OCI-M1 (cell line): ENCODE data around the gene DNAH5.
A peak's percentile ranks its signal among the peaks of the same experiment; 100 is the strongest.
"Not testable (repeated sequence)": the region's sequence is repeated elsewhere in the genome, so short reads cannot be mapped to it uniquely, and the experiment has no call there.

ENCODE experiments used
- DNase-seq: peaks from one replicate; lab custom pipeline; 2025; lab: John Stamatoyannopoulos, UW

DNAH5 gene

DNA sequence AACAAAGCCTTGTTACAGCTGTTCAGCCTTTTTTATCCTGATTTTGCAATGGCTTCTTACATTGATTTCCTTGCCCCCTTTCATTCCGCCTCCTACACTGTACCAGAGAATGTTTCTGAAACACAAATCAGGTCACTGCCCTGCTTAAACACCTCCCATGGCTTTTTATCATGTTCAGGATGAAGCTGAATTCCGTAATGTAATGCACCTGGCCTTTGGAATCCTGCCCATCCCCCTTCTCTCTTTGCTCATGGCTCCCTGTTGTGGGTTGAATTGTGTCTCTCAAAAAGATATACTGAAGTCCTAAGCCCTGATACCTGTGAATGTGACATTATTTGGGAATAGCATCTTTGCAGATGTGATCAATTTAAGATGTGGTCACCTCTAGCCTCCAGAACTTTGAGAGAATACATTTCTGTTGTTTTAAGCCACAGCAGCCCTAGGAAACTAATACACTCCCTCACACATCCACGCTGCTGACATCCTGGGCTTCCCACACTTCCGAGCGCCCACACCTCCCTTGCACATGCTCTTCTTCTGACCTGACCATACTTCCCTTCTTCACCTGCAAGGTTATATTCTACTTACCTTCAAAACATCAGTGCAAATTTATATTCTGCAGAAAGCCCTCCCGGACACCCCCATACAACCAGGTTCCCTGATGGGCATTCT lies 101.2 kb downstream of the DNAH5 start:
- no peak for DNase-seq

DNA sequence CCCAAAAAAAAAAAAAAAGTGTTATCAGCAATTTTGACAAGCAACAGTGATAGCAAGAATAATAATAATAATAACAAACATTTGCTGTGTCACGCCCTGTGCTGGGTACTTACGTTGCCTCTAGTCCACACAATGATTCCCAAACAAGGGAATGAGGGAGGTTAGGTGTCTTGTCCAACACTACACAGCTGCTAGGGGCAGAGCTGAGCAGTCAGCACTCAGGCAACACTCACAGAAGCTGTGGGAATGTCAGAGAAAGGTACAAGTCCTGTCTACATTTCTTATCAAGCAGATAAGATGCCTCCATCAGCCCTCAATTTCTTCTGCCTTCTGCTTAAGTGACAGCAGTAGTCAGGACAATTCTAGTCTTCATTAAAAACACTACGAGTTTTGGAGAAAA lies 111.0 kb downstream of the DNAH5 start:
- DNase-seq = no peak

DNA sequence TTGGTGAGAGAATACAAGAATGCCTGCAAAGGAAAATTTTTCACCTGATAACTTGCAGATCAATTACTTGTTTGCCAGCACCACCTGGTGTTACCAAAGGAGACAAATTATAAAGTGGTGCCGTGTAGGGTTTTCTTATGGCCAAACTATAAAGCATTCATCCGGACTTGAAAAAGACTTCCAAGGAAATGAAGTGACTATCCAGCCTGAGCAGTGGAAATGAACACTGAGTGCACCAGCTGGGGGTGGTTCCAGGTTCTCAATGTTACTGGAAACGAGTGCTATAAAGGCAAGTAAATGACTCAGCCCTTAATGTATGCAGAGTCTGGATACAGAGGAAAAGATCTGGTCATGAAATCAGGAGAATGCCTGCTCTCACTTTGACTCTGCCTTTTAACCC lies 113.1 kb downstream of the DNAH5 start:
- DNase-seq = no peak

DNA sequence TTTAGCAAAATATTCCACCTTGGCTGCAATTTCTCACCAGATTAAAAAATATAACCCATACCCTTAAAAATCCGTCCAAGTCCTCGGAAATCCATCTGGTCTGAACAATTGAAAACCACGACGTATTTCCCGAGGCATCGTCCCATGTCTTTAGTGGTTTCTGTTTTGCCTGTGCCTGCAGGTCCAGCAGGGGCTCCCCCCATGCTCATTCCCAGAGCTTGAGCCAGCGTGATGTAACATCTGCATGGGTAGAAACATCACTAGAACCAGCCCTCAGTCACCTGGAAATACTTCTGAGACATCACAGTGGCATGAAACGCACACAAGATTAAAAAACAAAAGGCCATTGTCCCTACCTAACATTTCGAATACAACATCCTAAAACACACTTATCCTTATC lies 114.0 kb downstream of the DNAH5 start:
- DNase-seq = no peak

DNA sequence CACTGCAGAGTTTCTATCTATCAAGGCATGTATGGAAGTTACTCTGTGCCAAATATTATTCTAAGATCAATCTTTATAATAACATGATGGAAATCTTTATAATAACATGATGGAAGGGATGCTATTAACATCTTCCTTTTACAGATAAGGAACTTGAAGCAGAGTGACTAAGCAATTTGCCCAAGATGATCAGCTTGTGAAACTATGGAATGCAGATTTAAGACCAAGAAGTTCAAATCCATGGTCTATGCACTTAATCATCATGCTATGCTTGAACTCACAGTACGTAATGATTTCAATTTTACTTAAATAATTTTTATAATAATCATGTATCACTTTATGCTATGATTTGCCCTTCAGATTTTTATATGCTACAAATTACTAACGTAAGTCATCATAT lies 123.1 kb downstream of the DNAH5 start:
- no peak for DNase-seq

DNA sequence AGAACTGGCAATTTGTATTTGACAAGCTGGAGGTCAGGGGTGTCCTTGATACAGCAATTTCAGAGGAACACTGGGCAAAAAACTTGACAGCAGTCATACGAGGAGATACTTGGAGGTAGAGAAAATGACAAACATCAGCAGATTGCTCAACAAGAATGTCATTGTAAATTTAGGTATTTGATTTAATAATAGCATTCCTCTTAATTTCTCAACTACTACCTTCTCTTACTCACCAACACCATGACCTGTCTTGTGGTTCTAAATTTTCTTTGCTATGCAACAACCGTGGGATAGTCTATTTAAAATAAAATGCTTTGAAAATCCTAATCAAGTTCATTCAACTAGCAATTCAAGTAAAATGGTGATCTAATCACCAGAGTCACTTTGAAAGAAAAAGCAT lies 128.4 kb downstream of the DNAH5 start:
- no peak for DNase-seq

DNA sequence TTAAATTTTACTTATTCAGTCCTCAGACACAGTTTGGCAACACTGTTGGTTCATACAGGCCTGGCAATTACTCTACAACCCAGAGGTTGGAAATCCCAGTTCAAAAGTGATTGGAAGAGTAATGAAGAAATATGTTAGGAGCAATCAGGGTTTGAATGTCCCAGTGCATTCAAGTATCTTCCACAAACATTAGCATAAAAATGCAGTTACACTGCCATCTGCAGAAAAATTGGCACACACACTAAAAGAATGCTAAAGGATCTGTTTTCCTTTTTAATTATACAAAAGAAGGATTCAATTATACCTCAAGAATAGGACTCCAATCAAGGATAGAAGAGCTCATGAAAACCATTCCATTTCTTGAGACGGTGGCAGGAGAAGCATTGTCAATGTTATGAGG lies 130.2 kb downstream of the DNAH5 start:
- DNase-seq = peak; percentile 3

DNA sequence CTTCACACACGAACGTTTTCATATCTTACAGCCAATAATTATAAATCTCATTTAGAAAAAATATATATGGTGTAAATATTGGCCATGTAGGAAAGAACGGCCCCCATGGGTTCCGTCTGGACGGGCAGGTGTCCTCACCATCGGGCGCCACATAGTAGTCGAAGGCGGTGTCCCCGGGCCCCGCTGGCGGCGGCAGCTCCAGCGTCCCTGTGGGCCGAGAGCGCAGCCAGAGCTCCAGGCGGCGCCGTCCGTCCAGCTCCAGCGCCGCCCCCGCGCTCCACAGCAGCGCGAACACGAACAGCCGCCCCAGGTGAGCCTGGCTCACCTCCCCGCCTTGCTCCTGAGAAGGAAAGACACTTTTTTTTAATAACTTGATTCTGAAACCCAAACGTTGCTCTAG lies 134.6 kb downstream of the DNAH5 start:
- DNase-seq = no peak

DNA sequence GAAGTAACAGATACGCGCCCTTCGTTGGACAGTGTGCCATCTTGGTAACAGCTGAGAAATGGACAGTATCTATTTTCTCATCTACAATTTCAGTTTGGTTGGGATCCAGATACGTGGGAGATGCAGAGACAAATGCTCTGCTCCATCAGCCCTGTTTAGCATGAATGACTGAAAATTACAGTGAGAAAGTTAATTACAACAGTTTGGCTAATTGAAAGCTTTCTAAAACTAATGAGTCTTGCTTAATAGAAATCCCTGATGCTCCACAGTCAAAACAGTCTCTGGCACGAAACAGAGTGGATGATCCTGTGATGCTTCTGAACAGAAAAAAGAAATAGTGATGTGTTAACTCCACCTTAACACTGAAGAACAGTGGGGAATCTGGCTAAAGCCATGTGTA lies 140.2 kb downstream of the DNAH5 start:
- DNase-seq = no peak

DNA sequence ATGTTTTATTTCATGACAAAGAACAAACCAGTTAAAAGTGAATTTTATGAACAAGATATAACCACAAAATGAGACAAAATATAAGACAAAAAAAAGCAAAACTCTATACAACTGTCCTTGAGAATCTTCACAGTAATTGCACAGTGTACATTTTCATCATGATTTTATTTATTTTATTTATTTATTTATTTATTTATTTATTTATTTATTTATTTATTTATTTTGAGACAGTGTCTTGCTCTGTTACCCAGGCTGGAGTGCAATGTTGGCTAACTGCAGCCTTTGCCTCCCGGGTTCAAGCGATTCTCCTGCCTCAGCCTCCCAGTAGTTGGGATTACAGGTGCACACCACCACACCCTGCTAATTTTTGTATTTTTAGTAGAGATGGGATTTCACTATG lies 145.9 kb downstream of the DNAH5 start:
- not testable (repeated sequence) for DNase-seq

DNA sequence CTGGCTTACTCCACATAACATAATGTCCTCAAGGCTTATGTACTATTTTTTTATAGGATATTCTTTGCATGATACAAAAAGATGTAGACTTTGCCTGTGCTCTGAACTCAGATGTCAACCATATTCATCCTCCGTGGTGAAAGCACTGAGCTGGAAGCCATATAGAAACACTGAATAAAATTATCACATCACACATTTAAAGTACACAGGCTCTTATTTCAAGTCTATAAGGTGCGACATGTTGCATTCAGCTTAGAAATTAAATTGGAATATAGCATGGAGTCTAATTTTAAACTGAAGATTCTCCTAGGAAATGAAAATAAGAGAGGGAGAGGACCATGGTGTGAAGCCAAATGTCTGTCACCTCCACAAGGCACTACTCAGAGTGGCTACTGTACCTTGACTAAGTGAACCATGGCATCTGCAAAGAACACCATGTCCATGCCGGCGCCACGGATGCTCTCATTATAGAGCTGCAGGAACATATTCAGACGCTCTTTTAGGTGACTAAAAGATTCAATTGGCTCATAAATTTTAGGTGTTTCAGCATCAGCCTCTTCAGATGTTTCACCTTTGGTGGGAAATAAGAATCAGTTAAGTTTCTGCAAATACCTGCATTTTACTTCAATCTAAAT lies 158.6 kb downstream of the DNAH5 start:
- DNase-seq = no peak

DNA sequence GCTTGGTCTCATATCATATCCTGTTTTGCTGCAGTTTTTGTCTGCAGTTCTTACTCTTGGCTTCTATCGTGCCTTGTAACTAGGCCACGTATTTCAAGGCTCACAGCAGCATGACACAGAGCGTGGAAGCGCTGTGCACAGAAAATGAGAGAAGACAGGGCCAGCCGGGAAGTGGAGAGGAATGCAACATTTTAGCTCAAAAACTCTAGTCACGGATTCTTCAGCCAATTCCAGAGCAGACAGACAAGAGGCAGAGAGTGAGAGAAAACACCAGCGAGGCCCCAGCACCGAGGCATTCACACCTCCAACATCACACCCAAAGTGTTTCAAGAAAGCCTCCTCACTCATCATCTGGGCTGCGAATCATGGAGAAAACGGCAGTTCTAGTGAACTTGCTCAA lies 160.8 kb downstream of the DNAH5 start:
- DNase-seq = no peak

DNA sequence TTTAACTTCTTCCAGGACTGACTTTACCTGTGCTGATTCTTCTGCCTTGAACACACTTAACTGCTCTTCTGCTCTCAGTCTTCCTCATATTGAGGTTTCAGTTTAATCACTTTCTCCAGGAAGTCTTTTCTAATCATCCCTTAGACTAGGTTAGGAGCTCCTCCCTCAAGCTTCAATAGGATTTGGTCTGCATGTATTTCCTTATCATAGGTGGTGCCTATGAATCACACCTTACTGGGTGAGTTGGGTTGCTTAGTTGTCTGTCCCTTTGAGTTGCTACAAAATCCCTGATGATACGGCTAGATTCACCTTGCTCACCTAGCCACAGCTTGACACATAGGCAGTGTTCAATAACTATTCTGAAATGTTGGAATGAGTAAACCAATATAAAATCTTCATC lies 164.4 kb downstream of the DNAH5 start:
- no peak for DNase-seq

DNA sequence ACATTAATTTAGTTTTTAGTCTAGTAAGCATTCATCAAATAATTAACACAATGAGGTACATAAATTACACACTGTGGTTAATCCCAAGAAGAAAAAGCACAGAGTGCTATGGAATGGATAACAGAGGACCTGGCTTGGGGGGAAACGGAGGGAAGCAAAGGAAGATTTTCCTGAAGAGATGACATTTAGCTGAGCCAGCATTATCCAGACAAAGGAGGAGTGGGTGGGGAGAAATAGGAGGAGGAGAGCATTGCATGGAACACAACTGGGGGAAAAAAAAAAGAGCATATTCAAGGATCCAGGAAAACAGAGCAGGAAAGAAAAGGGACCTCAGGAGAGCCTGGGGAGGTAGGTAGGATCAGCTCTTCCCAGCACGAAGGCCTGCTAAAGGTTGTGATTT lies 170.8 kb downstream of the DNAH5 start:
- no peak for DNase-seq

DNA sequence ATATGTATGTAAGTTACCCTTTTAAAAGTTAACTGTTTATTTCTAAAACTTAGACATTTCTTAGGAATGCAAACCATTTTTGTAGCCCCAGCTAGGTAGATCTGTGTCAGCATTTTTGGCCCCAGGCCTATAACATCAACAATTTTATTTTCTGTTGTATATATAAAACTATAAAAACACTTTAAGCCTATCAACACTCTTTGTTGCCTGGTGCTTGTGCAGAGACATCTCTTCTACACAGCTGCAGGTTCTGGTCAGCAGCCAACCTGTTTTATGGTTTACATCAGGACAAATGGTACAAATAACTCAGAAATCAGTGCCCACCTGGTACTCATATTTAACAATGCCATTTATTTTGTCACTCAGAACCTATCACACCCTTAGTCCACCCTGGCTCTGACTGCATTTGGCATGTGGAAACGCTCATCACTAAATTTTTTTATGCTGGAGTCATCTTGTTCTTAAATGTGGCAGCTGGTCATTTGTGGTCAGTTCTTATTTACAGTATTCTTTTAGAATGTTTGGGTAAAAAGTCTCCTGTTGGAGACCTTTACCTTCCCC lies 173.4 kb downstream of the DNAH5 start:
- DNase-seq = no peak

DNA sequence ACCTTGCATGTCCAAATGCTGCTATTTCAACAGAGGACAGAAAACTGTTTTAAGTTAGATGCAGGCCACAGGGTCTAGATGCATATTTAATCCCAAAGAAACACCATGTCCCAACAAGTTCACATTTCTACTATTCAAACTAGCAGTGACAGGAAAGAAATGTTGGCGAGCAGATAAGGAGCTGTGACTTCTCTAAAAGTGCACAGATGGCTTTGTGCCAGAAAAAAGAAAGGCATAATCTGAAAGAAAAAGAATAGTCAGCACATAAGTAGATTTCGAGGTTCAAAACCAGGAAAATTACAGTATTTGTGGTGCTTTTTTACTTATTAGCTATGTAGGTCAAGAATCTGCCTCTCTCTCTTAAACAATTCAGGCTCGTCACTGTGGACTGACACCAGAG lies 178.3 kb downstream of the DNAH5 start:
- DNase-seq = peak; percentile 71

DNA sequence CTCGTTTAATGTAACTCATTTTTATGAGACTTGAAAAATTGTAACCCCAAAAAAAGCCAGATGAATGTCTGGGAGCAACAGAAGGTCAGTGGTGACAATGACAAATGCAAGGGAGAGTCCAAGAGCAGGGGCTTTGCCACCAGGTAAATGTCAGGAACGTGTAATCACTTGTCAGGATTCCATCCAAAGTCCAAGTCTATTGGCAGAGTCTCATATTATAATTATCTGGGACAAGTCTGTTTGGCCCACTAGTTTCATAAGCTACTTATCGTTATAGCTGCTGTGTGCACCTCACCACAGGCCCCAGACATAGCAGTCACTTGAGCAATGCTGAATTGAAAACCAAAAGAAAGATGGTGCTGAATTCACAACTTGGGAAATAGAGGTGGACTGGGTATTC lies 180.8 kb downstream of the DNAH5 start:
- DNase-seq = no peak

DNA sequence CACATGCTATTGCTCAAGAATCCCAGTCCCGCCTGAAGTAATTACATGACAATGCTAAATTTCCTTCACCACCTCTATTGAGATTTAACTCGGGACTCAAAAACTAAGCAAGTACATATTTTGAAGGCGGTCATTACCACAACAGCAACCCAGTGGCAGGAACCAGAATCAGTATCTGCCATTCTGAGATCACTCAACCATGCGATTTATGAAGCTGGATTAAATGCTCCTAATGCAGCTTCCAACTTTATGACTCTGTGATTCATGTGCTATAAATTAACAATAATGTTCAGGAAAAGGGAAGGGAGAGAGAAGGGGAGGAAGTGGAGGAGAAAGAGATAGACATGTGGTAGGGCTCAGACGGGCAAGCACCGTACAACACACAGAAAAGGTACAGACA lies 194.7 kb downstream of the DNAH5 start:
- DNase-seq = no peak

DNA sequence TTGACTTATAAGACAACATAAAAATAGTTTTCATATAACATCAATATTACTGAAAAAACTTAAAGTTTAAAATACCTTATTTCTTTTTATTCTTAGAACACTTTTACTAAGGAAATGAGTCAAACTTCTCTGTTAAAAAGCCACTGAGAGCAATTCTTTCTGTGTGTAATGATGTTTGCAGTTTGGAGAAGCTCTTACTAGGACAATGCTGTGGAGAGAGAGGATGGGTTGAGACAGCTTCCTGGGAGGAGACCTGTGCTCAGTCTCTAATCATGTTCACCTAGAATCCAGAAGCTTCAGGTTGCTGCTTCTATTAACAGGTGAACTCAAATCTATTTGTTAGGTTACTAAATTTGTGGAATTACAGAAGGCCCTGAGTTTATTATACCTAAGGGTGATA lies 198.5 kb downstream of the DNAH5 start:
- no peak for DNase-seq

DNA sequence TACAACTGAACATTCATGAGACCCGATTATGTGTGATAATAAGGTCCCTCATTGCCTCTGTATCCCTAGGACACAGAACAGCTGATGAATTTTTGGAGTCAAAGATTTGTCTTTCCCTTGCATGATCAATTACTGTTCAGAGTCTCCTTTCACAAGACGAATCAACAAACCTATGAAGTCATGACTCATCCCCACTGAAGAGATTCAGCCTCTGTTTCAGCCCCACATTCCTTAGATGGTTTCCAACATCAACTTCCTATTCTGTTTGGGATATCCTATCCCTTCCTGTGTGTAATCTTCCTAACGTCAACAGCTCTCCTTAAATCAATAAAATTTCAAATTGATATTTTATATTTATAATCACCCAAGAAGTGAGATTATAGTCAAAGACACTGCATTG lies 199.0 kb downstream of the DNAH5 start:
- DNase-seq = no peak

DNA sequence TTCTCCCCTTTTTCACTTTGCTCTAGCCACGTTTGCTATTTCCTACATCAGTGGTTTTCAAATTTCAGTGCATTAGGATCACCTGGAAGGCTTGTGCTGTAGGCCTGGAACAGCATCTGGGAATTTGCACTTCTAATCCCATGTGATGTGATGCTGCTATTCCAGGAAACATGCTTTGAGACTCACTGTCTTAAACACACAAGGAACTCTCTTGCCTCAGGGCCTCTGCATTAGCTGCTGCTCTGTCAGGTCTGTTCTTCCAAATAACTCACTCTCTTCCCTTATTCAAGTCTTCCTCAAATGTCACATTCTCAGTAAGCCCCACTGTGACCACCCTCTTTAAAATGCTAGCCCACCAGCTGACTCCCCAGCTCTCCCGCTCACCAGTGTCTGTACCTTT lies 204.0 kb downstream of the DNAH5 start:
- no peak for DNase-seq

DNA sequence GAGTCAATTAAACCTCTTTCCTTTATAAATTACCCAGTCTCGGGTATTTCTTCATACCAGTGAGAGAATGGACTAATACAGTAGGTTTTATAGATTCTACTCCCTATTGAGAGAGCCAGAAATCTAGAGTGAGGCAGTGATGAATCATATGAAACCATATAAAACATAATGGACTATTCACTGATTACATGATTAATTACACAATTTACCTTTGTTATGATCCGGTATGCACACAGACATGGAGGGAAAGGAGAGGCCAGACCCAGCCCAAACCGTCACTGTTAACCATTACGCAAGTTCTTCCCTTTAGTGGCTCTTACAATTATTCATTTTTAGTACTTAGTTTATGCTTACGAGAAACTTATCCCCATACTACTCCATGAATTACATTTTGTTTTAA lies 205.0 kb downstream of the DNAH5 start:
- no peak for DNase-seq

DNA sequence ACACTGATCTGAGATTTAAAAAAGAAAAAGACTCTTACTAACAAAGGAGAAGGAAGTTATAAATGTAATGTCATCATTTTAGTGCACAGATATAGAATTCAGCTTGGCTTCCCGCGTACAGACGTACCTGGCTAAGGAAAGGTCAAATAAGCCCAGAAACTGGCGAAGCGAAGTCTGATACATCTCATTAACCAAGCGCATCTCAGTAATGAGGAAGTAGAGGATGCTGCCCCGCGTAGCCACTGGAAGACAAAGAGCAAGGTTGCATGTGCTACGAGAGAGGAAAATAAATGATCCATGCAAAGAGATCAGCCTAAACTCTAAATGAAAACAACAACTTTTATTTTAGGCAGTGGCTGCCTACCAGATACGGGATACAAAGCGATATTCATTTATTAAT lies 208.8 kb downstream of the DNAH5 start:
- no peak for DNase-seq

DNA sequence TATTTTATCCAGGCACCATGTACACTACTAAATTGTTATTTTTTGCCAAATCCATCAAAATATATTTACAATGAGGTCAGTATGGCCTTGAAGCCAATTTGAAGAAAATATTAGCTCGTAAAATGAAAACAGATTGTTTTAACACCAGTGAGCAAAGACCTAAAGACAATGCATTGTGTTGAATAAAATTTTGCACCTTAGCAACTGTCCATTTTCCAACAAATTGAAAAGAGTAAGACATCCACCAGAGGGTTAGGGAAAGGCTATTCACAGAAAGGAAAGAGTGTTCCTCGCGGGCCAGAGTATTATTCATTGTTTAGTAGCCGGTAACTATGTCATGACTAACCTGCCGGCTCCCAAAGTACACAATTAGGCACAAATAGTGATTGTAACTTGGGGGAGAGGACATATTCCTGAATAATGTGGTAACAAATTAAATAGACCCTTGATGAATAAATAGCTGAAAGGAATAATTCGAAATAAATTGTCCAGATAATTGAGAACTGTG lies 213.3 kb downstream of the DNAH5 start:
- DNase-seq = no peak
